Measurements from ENCODE around the gene TRIM46. TPM values are rescaled to one million over a fixed set of nuclear protein-coding genes. Genes with fewer than 3 reads are reported as not detected.
A peak's percentile ranks its signal among the peaks of the same experiment; 100 is the strongest.
"Not testable (repeated sequence)": the region's sequence is repeated elsewhere in the genome, so short reads cannot be mapped to it uniquely, and the experiment has no call there.

The TRIM46 gene
- total RNA-seq, 1 donor from 2014 or later = 10.7 TPM

- no peak for DNase-seq (ENCODE audit: low spot score)
- Mint-ChIP-seq H3K27ac (ENCODE audit: unreplicated experiment) (no peak overlapping the region), H3K4me3 (ENCODE audit: unreplicated experiment) (no peak overlapping the region), H3K4me1 (ENCODE audit: low read depth) (peaks cover 41% of the 10 kb centered on the region), H3K36me3 (ENCODE audit: low read depth) (no peaks in the 10 kb centered on the region), H3K27me3 (ENCODE audit: low read depth) (no peaks in the 10 kb centered on the region), H3K9me3 (ENCODE audit: low read depth) (no peaks in the 10 kb centered on the region)
- TF ChIP-seq CTCF (IDR thresholded peaks at IDR 0.05) = no peak
These were observed 49.4 kb downstream of the TRIM46 start for GRCh38 chr1:155223047-155223446.

GRCh38 chr1:155225404-155225759, 51.7 kb downstream of the TRIM46 start:
- peak overlapping the region; percentile 35 for H3K4me3 Mint-ChIP-seq (ENCODE audit: unreplicated experiment)
- not testable (repeated sequence) for DNase-seq (ENCODE audit: low spot score); H3K36me3 Mint-ChIP-seq (ENCODE audit: low read depth); H3K9me3 Mint-ChIP-seq (ENCODE audit: low read depth); H3K27me3 Mint-ChIP-seq (ENCODE audit: low read depth)
- H3K4me1 Mint-ChIP-seq (ENCODE audit: low read depth) = peaks cover 39% of the 10 kb centered on the region
- peak overlapping the region; percentile 98 for H3K27ac Mint-ChIP-seq (ENCODE audit: unreplicated experiment)

- Mint-ChIP-seq H3K27me3 (ENCODE audit: low read depth) (no peaks in the 10 kb centered on the region), H3K4me3 (ENCODE audit: unreplicated experiment) (peak overlapping the region; percentile 87), H3K4me1 (ENCODE audit: low read depth) (peaks cover 48% of the 10 kb centered on the region), H3K27ac (ENCODE audit: unreplicated experiment) (peak overlapping the region; percentile 98), H3K9me3 (ENCODE audit: low read depth) (no peaks in the 10 kb centered on the region), H3K36me3 (ENCODE audit: low read depth) (no peaks in the 10 kb centered on the region)
- no peak for DNase-seq (ENCODE audit: low spot score)
- peak; percentile 83 for TF ChIP-seq CTCF (IDR thresholded peaks at IDR 0.05)
These were observed 52.7 kb downstream of the TRIM46 start for GRCh38 chr1:155226188-155226909.

GRCh38 chr1:155226910-155227260, 53.2 kb downstream of the TRIM46 start:
- Mint-ChIP-seq H3K27me3 (ENCODE audit: low read depth) (no peaks in the 10 kb centered on the region), H3K4me3 (ENCODE audit: unreplicated experiment) (peak overlapping the region; percentile 87), H3K27ac (ENCODE audit: unreplicated experiment) (peak overlapping the region; percentile 98), H3K4me1 (ENCODE audit: low read depth) (peaks cover 54% of the 10 kb centered on the region), H3K36me3 (ENCODE audit: low read depth) (no peaks in the 10 kb centered on the region), H3K9me3 (ENCODE audit: low read depth) (no peaks in the 10 kb centered on the region)
- peak; percentile 70 for TF ChIP-seq CTCF (IDR thresholded peaks at IDR 0.05)
- DNase-seq (ENCODE audit: low spot score) = no peak

GRCh38 chr1:155227261-155228095, 53.8 kb downstream of the TRIM46 start:
- peak overlapping the region; percentile 98 for H3K27ac Mint-ChIP-seq (ENCODE audit: unreplicated experiment)
- peaks cover 60% of the 10 kb centered on the region for H3K4me1 Mint-ChIP-seq (ENCODE audit: low read depth)
- TF ChIP-seq CTCF (IDR thresholded peaks at IDR 0.05) = no peak
- H3K36me3 Mint-ChIP-seq (ENCODE audit: low read depth) = no peaks in the 10 kb centered on the region
- no peaks in the 10 kb centered on the region for H3K27me3 Mint-ChIP-seq (ENCODE audit: low read depth)
- DNase-seq (ENCODE audit: low spot score) = peak; percentile 99
- H3K9me3 Mint-ChIP-seq (ENCODE audit: low read depth) = no peaks in the 10 kb centered on the region
- H3K4me3 Mint-ChIP-seq (ENCODE audit: unreplicated experiment) = peak overlapping the region; percentile 87
